Uterus (tissue), 4 donors: ENCODE measurements around the gene TNNI2. TPM values are rescaled to one million over a fixed set of nuclear protein-coding genes. Genes with fewer than 3 reads are reported as not detected.

Source experiments
- DNase-seq, 2 donors: peaks; one replicate each; pipeline ENCODE4 v3.0.0-alpha.2; 2019 to 2020
- H3K27ac ChIP-seq, 2 donors: fragments of 200-600 bp; sonication (generic); 1 replicate in 1 of 2; 2 replicates in 1 of 2; pipeline ENCODE4 v1.5.1; 2016 to 2018
- H3K27me3 ChIP-seq, 2 donors: fragments of 200-600 bp; sonication (generic); one replicate each; pipeline ENCODE4 v1.5.1; 2018 to 2019; ENCODE audit warnings: control low read depth in 1 of 2
- H3K36me3 ChIP-seq, 2 donors: fragments of 200-600 bp; sonication (generic); one replicate each; pipeline ENCODE4 v1.5.1; 2019; ENCODE audit warnings: control low read depth in 1 of 2
- H3K4me1 ChIP-seq, 2 donors: fragments of 200-600 bp; sonication (generic); one replicate each; pipeline ENCODE4 v1.5.1; 2018 to 2019; ENCODE audit warnings: control low read depth in 1 of 2
- H3K4me3 ChIP-seq, 2 donors: fragments of 200-600 bp; sonication (generic); 1 replicate in 1 of 2; 2 replicates in 1 of 2; pipeline ENCODE4 v1.5.1; 2018 to 2019; ENCODE audit warnings: mild to moderate bottlenecking in 1 of 2
- H3K9me3 ChIP-seq, 2 donors: fragments of 200-600 bp; sonication (generic); one replicate each; pipeline ENCODE4 v1.5.1; 2019; ENCODE audit warnings: control low read depth in 1 of 2
- POLR2A ChIP-seq, 2 donors: fragments of 450-650 bp; IDR thresholded peaks; one replicate each; pipeline ENCODE4 v1.6.1; 2016; ENCODE audit warnings: antibody characterized with exemption in 2 of 2, mild to moderate bottlenecking in 1 of 2, moderate library complexity in 1 of 2
- intact Hi-C: fragments of 100-400 bp; cut with DNase I; formaldehyde crosslinking; loops from one replicate; pipeline ENCODE4 v1.15.1; 2023; ENCODE audit warnings: low total_unique reads
- total RNA-seq, 4 donors: library from RNA; depleted of rRNA in 3 of 4; stranded (reverse); fragments of >200 nt in 3 of 4; gene quantifications; one replicate each; pipeline versions ENCODE4 v1.1.0 to v1.2.4, GENCODE V29; 2014 to 2023
- TF ChIP-seq, protein P1 (sequence below), 4 experiments: fragments of 200-600 bp in 2 of 4; fragments of 450-650 bp in 2 of 4; sonication (generic) in 2 of 4; IDR thresholded peaks; one replicate each; pipeline ENCODE4 v1.5.1; 2016 to 2019; ENCODE audit warnings: antibody characterized with exemption in 4 of 4, mild to moderate bottlenecking in 2 of 4, moderate library complexity in 1 of 4
- donor health status: DM: yes; HTN: yes; CAD: no.

TNNI2 gene
- total RNA-seq, 4 donors from 2014 or later: 0.95 to 1.5 TPM; not detected in 2

DNA sequence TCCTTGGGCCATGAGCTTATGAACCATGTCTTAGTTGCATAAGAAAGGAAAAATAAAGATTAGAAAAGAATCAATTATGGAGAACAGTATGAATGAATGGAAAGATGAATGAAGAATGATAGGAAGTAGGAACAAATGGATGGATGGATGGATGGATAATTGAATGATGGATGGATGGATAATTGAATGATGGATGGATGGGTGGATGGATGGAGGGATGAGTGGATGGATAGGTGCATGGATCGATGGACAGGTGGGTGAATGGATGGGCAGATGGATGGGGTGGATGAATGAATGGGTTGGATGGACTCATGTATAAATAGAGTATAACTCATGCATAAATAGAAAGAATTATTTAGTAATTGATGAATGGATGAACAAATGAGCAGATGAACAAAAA is 21.3 kb downstream of the TNNI2 start:
- Histone ChIP-seq H3K27ac (no peak overlapping the region), H3K4me3 (no peak overlapping the region), H3K36me3 (no peaks in the 10 kb centered on the region), H3K4me1 (peaks cover 0 to 4% of the 10 kb centered on the region in 2 donors), H3K27me3 (no peaks in the 10 kb centered on the region), H3K9me3 (no peaks in the 10 kb centered on the region)
- TF ChIP-seq, protein P1, sequence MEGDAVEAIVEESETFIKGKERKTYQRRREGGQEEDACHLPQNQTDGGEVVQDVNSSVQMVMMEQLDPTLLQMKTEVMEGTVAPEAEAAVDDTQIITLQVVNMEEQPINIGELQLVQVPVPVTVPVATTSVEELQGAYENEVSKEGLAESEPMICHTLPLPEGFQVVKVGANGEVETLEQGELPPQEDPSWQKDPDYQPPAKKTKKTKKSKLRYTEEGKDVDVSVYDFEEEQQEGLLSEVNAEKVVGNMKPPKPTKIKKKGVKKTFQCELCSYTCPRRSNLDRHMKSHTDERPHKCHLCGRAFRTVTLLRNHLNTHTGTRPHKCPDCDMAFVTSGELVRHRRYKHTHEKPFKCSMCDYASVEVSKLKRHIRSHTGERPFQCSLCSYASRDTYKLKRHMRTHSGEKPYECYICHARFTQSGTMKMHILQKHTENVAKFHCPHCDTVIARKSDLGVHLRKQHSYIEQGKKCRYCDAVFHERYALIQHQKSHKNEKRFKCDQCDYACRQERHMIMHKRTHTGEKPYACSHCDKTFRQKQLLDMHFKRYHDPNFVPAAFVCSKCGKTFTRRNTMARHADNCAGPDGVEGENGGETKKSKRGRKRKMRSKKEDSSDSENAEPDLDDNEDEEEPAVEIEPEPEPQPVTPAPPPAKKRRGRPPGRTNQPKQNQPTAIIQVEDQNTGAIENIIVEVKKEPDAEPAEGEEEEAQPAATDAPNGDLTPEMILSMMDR (IDR thresholded peaks at IDR 0.05): no peak
- TF ChIP-seq POLR2A (IDR thresholded peaks at IDR 0.05): no peak
- intact Hi-C loops: no loop called here
- DNase-seq: no peak

DNA sequence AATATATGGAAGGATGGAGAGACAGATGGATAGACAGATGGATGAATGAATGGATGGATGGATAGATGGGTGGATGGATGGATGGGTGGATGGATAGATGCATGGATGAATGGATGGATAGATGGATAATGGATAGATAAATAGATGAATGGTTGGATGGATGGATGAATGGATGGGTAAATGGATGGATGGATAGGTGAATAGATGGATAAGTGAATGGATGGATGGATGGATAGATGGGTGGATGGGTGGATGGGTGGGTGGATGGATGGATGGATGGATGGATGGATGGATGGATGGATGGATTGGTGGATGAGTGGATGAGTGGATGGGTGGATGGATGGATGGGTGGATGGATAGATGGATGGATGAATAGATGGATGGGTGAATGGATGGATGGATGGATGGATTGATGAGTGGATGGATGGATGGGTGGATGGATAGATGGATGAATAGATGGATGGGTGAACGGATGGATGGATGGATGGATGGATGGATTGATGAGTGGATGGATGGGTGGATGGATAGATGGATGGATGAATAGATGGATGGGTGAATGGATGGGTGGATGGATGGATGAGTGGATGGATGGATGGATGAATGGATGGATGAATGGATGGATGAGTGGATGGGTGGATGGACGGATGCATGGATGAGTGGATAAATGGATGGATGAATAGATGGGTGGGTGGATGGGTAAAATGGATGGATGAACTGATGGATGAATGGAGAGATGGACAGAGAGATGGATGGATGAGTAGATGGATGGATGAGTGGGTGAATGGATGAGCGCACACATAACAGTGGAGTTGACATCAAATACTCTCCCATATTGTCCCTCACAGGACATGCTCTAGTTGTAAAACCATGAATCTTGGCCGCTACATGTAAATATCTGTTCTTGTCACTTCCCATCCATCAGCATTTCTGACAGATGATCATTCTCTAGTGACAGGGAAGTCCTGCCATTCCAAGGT is 22.9 kb downstream of the TNNI2 start:
- no peak overlapping the region for H3K4me3 ChIP-seq
- no peaks in the 10 kb centered on the region for H3K36me3 ChIP-seq
- TF ChIP-seq, protein P1 (IDR thresholded peaks at IDR 0.05): no peak
- TF ChIP-seq POLR2A (IDR thresholded peaks at IDR 0.05): no peak
- peak overlapping the region in 1 of 2 donors; percentile 93 for H3K27ac ChIP-seq
- no peak for DNase-seq
- peaks cover 0 to 12% of the 10 kb centered on the region in 2 donors for H3K4me1 ChIP-seq
- H3K27me3 ChIP-seq: no peaks in the 10 kb centered on the region
- intact Hi-C loops: no loop called here
- no peaks in the 10 kb centered on the region for H3K9me3 ChIP-seq

DNA sequence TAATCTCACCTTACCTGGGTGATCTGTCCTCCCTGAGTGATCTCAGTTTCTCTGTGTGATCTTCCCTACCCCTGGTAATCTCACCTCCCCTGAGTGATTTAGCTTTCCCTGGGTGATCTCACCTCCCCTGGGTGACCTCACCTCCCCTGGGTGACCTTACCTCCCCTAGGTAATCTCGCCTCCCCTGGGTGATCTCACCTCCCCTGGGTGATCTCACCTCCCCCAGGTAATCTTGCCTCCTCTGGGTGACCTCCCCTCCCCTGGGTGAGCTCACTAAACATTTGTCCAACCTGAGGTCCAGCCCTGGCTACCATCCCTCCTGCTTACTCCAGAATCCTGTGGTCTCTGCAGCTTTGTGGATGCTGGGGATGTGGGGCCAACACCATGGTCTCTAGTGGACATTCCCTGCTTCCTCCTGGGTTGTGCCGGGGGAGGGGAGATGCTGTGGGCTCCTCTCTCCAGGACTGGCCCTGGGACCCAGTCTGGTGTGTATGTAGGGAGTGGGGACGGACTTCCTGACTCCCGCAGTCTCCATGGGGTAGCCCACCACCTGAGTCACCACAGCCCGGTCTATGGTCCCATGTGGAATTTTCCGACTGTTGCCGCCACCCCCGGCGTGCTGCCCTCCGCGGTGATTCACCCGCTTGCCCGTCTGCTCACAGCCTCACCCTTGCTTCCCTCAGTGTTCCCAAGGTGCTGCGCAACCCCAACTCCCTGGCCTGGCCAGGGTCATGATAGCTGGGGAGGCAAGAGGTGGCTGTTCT is 24.0 kb downstream of the TNNI2 start:
- no peak overlapping the region for H3K4me3 ChIP-seq
- H3K27ac ChIP-seq: peak overlapping the region; percentile 87 to 93
- intact Hi-C loops: no loop called here
- H3K36me3 ChIP-seq: no peaks in the 10 kb centered on the region
- DNase-seq: peak in 1 of 2 donors; percentile 46
- H3K27me3 ChIP-seq: no peaks in the 10 kb centered on the region
- H3K4me1 ChIP-seq: peaks cover 0 to 12% of the 10 kb centered on the region in 2 donors
- H3K9me3 ChIP-seq: no peaks in the 10 kb centered on the region
- TF ChIP-seq, protein P1 (IDR thresholded peaks at IDR 0.05): no peak
- no peak for TF ChIP-seq POLR2A (IDR thresholded peaks at IDR 0.05)

DNA sequence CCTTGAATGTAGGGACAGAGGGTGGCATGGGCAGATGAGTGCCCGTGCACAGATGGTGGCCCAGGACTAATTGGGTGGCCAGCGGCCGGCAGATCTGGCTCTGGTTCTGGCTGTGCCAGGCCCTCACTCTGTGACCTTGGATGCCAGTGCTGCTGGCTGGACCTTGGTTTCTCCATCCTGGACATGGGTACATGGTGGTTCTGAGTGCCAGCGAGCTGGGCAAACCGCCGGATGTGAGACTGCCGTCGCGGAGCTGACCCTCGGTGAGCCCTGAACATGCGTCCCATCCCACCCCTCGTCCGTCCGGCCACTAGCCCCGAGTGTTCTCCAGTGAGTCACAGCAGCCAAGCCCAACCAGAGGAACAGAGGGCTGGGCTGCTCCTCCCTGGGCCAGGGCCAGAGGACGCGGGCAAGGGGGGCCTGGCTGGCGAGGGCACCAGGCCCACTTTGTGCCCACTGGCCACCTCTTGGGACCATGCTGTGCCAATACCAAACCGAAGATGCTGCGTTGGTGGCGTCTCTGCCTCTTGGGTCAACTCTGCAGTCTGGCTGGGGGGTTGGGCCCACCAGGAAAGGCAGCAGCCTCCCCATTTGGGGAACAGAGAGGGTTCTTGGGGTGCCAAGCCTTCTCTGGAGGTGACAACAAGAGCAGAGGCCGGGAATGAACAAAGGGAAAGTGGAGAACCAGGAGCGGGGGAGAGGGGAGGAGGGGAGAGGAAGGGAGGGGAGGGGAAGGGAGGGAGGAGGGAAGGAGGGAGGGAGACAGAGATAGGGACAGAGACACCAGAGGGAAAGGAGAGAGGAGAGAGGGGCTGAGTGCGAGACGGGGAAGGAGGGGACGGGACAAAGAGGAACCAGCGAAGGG is 24.8 kb downstream of the TNNI2 start:
- intact Hi-C loops: no loop called here
- H3K9me3 ChIP-seq: no peaks in the 10 kb centered on the region
- TF ChIP-seq POLR2A (IDR thresholded peaks at IDR 0.05): peak; percentile 9 to 33
- TF ChIP-seq, protein P1 (IDR thresholded peaks at IDR 0.05): peak in 1 of 4 experiments; percentile 4
- DNase-seq: peak; percentile 87 to 91
- H3K27me3 ChIP-seq: no peaks in the 10 kb centered on the region
- no peaks in the 10 kb centered on the region for H3K36me3 ChIP-seq
- H3K4me1 ChIP-seq: peaks cover 0 to 12% of the 10 kb centered on the region in 2 donors
- peak overlapping the region; percentile 87 to 93 for H3K27ac ChIP-seq
- H3K4me3 ChIP-seq: peak overlapping the region; percentile 26 to 31
